Measurements from ENCODE around the gene CTTN. TPM values are rescaled to one million over a fixed set of nuclear protein-coding genes. Genes with fewer than 3 reads are reported as not detected.
A peak's percentile ranks its signal among the peaks of the same experiment; 100 is the strongest.

CTTN gene
- total RNA-seq, 2 experiments from 2014 or later = 5.0 to 9.3 TPM

GRCh38 chr11:70381872-70382861, 16.2 kb upstream of the CTTN start:
- no peak for DNase-seq (ENCODE audit: low spot score)
- POLR2A ChIA-PET = no interaction called here
- intact Hi-C loops (cut with micrococcal nuclease; ENCODE audit: unreplicated experiment) = no loop called here
- H3K79me2 ChIP-seq (ENCODE audit: insufficient read depth, low read depth, low read length) = no peaks in the 10 kb centered on the region
- H3K9me2 ChIP-seq (ENCODE audit: insufficient read depth, low read length) = no peaks in the 10 kb centered on the region
- no peak for TF ChIP-seq EZH2phosphoT487 (IDR thresholded peaks at IDR 0.05; ENCODE audit: borderline replicate concordance, low read depth, low read length)
- TF ChIP-seq, protein P1, sequence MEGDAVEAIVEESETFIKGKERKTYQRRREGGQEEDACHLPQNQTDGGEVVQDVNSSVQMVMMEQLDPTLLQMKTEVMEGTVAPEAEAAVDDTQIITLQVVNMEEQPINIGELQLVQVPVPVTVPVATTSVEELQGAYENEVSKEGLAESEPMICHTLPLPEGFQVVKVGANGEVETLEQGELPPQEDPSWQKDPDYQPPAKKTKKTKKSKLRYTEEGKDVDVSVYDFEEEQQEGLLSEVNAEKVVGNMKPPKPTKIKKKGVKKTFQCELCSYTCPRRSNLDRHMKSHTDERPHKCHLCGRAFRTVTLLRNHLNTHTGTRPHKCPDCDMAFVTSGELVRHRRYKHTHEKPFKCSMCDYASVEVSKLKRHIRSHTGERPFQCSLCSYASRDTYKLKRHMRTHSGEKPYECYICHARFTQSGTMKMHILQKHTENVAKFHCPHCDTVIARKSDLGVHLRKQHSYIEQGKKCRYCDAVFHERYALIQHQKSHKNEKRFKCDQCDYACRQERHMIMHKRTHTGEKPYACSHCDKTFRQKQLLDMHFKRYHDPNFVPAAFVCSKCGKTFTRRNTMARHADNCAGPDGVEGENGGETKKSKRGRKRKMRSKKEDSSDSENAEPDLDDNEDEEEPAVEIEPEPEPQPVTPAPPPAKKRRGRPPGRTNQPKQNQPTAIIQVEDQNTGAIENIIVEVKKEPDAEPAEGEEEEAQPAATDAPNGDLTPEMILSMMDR (conservative IDR thresholded peaks at IDR 0.05; ENCODE audit: low read length) = no peak
- H3K4me2 ChIP-seq (ENCODE audit: low read length) = no peak overlapping the region
- H3K27ac ChIP-seq (ENCODE audit: low read depth, low read length, poor library complexity, severe bottlenecking) = no peak overlapping the region
- no peaks in the 10 kb centered on the region for H3K4me1 ChIP-seq (ENCODE audit: insufficient read depth, low read length, poor library complexity, severe bottlenecking)
- no peaks in the 10 kb centered on the region for H4K20me1 ChIP-seq (ENCODE audit: insufficient read depth, low read length)
- CTCF ChIA-PET (ENCODE audit: unreplicated experiment) = no interaction called here
- peaks cover 41% of the 10 kb centered on the region for H3K36me3 ChIP-seq (ENCODE audit: insufficient read depth, low read length)
- no peak overlapping the region for H2AFZ ChIP-seq (ENCODE audit: low read length)
- no TSS peak for BruUV-seq (replicated peaks)
- no peak overlapping the region for H3K4me3 ChIP-seq (ENCODE audit: low read depth, low read length, poor library complexity, severe bottlenecking)
- no peaks in the 10 kb centered on the region for H3K9me3 ChIP-seq (ENCODE audit: low read length)

DNA sequence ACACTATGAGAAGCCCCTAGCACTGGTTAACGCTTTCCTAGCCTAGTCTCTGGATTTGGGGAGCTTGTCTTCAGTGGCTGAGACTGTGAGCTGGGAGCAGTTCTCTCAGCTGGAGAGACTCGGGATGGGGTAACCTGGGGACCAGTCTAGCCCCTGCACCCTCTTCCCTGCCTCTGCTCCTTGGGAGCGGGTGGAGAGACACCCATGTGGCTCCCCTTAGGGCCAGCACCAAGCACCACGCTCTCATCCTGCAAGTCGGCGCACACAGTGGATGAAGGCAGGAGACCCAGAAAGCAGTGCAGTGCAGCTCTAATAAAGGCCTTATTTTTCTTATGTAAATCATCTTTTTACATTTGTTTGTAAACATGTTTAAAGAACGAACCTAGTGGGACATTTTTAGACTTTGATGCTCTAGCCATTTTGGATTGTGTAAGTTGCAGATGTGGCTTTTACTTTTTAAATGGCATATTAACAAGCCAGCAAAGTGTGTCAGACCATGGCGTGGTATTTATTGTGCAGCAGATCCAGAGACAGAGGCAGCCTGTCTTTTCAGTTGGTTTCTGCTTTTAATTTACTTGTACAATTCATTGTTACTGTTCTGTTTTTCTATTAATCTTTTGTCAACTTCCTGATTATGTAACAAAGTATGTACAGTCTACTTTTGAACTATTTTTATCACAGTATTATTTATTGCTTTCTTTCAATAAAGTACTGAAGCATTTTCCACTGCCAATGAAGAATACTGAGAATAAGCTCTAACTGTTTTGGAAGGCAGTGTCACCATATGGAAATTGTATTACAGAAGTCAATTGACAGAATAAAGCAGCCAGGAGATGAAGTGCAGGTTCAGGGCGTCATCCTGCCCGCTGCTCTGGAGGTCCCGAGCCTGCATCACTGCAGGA, 14.4 kb upstream of the CTTN start:
- TSS peak; percentile 62 for BruUV-seq (replicated peaks)
- intact Hi-C loops (cut with micrococcal nuclease; ENCODE audit: unreplicated experiment) = no loop called here
- CTCF ChIA-PET (ENCODE audit: unreplicated experiment) = no interaction called here
- no peaks in the 10 kb centered on the region for H3K9me3 ChIP-seq (ENCODE audit: low read length)
- no peak overlapping the region for H3K27ac ChIP-seq (ENCODE audit: low read depth, low read length, poor library complexity, severe bottlenecking)
- no peaks in the 10 kb centered on the region for H3K4me1 ChIP-seq (ENCODE audit: insufficient read depth, low read length, poor library complexity, severe bottlenecking)
- no peak overlapping the region for H2AFZ ChIP-seq (ENCODE audit: low read length)
- H4K20me1 ChIP-seq (ENCODE audit: insufficient read depth, low read length) = no peaks in the 10 kb centered on the region
- no peak for DNase-seq (ENCODE audit: low spot score)
- no peak overlapping the region for H3K4me2 ChIP-seq (ENCODE audit: low read length)
- no peak overlapping the region for H3K4me3 ChIP-seq (ENCODE audit: low read depth, low read length, poor library complexity, severe bottlenecking)
- POLR2A ChIA-PET = no interaction called here
- peaks cover 25% of the 10 kb centered on the region for H3K36me3 ChIP-seq (ENCODE audit: insufficient read depth, low read length)
- no peaks in the 10 kb centered on the region for H3K9me2 ChIP-seq (ENCODE audit: insufficient read depth, low read length)
- no peak for TF ChIP-seq EZH2phosphoT487 (IDR thresholded peaks at IDR 0.05; ENCODE audit: borderline replicate concordance, low read depth, low read length)
- TF ChIP-seq, protein P1 (conservative IDR thresholded peaks at IDR 0.05; ENCODE audit: low read length) = no peak
- no peaks in the 10 kb centered on the region for H3K79me2 ChIP-seq (ENCODE audit: insufficient read depth, low read depth, low read length)
